Activated CD4-positive, alpha-beta T cell treated with anti-CD3 and anti-CD28 coated beads, Interleukin-2, amount 10 ng/mL, durations not matched to agents 7 days and 5 days (primary cell): ENCODE measurements around the gene YY1. TPM values are rescaled to one million over a fixed set of nuclear protein-coding genes. Genes with fewer than 3 reads are reported as not detected.

Experiments used
- CTCF ChIA-PET: fragments of 350-600 bp; sonication (Branson Sonifier 250); formaldehyde crosslinking; loops from one replicate; lab custom pipeline; 2021; ENCODE audit warnings: antibody characterized with exemption; lab: Charles Lee
- POLR2A ChIA-PET: fragments of 350-600 bp; sonication (Branson Sonifier 250); formaldehyde crosslinking; loops from one replicate; lab custom pipeline; 2021; ENCODE audit warnings: antibody characterized with exemption; lab: Charles Lee
- DNase-seq: peaks from one replicate; pipeline ENCODE4 v3.0.0-alpha.2; 2020
- H3K27ac Mint-ChIP-seq: one replicate; pipeline ENCODE4 v1.8.0; 2021; ENCODE audit warnings: mild to moderate bottlenecking, moderate library complexity, mixed read lengths
- H3K27me3 Mint-ChIP-seq: one replicate; pipeline ENCODE4 v1.8.0; 2021; ENCODE audit warnings: mixed read lengths
- H3K36me3 Mint-ChIP-seq: one replicate; pipeline ENCODE4 v1.8.0; 2021; ENCODE audit warnings: low read depth, mixed read lengths
- H3K4me1 Mint-ChIP-seq: one replicate; pipeline ENCODE4 v1.8.0; 2021; ENCODE audit warnings: mixed read lengths
- H3K4me3 Mint-ChIP-seq: one replicate; pipeline ENCODE4 v1.8.0; 2021; ENCODE audit warnings: mild to moderate bottlenecking, moderate library complexity, mixed read lengths
- H3K9me3 Mint-ChIP-seq: one replicate; pipeline ENCODE4 v1.8.0; 2021; ENCODE audit warnings: mixed read lengths
- total RNA-seq, 2 experiments: library from RNA; stranded (reverse); gene quantifications; one replicate each; pipeline ENCODE4 v1.2.3, GENCODE V29; 2021

YY1 gene
- total RNA-seq, 2 experiments from 2014 or later, result 95.0 to 107 TPM

DNA sequence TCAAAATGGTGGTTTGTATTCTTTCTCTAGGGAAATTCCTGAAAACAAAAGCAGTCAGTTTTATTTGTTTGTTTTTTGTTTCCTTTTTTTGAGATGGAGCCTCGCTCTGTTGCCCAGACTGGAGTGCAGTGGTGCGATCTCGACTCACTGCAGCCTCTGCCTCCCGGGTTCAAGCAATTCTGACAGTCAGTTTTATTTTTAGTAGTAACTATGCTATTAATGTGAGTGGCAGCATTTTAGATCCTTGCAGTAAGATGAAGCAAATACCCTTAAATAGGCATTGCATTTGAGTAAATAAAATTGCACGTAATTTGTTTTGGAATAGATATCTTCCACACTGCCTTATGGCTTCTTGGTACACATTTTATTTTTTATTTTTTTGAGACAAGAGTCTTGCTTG, 23.6 kb downstream of the YY1 start:
- CTCF ChIA-PET, result interaction anchor here (1.1 to 1.2 kb wide), 2 partner anchors 10 to 52 kb away, joined by 3 read pairs; no protein-coding TSS in a partner anchor
- Mint-ChIP-seq H3K27ac (no peak overlapping the region), H3K9me3 (no peaks in the 10 kb centered on the region), H3K4me3 (no peak overlapping the region), H3K27me3 (no peaks in the 10 kb centered on the region), H3K4me1 (peaks cover 71% of the 10 kb centered on the region), H3K36me3 (peaks cover 40% of the 10 kb centered on the region)
- no peak for DNase-seq
- POLR2A ChIA-PET, result no interaction called here

DNA sequence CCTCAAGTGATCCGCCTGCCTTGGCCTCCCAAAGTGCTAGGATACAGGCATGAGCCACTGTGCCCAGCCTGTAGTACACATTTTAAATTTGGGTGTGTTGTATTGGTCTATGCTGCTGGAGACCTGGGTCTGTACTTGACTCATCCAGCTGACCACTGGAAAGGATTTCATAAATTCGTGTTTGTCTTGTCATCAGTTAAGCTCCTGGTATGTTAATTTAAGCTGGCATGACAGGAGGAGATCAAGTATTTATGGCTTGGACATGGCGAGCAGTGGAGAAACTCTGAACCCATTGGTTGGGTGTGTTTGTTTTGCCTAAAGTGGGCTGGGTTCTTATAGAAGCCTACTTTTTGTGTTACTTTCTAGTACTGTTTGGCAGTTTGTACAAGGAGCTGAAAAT, 24.2 kb downstream of the YY1 start:
- Mint-ChIP-seq H3K36me3 (peaks cover 42% of the 10 kb centered on the region), H3K4me1 (peaks cover 68% of the 10 kb centered on the region), H3K9me3 (no peaks in the 10 kb centered on the region), H3K27me3 (no peaks in the 10 kb centered on the region), H3K4me3 (no peak overlapping the region), H3K27ac (no peak overlapping the region)
- ChIA-PET CTCF (interaction anchor here (0.6 to 2.3 kb wide), 5 partner anchors 9 to 45 kb away, joined by 3 to 9 read pairs (median 5); no protein-coding TSS in a partner anchor), POLR2A (interaction anchor here (0.6 kb wide), 1 partner anchor 113 kb away, joined by 4 read pairs; no protein-coding TSS in a partner anchor)
- DNase-seq, result no peak

DNA sequence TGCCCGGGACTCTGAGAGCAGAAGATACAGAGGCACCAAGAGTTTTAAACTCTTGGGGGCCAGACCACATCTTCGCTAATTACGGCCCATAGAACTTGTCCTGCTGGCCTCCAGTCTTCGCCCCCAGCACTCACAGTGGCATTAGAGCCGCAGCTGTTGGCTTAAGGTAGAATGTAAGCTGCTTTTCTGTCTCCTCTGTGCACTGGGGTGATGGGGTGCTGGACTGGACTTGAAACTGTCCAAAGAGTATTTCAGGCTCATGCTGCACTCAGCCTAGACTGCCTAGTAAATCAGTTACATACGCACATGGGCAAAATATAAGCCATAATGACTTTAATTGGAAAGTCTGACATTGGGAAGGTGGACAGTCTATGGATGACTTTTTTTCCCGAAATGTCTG, 29.0 kb downstream of the YY1 start:
- ChIA-PET CTCF (interaction anchor here (1.0 to 1.2 kb wide), 3 partner anchors 10 to 117 kb away, joined by 3 to 4 read pairs (median 3); no protein-coding TSS in a partner anchor), POLR2A (no interaction called here)
- peaks cover 37% of the 10 kb centered on the region for H3K4me1 Mint-ChIP-seq
- H3K27me3 Mint-ChIP-seq, result no peaks in the 10 kb centered on the region
- DNase-seq, result no peak
- no peak overlapping the region for H3K4me3 Mint-ChIP-seq
- no peaks in the 10 kb centered on the region for H3K9me3 Mint-ChIP-seq
- H3K27ac Mint-ChIP-seq, result no peak overlapping the region
- peaks cover 29% of the 10 kb centered on the region for H3K36me3 Mint-ChIP-seq

DNA sequence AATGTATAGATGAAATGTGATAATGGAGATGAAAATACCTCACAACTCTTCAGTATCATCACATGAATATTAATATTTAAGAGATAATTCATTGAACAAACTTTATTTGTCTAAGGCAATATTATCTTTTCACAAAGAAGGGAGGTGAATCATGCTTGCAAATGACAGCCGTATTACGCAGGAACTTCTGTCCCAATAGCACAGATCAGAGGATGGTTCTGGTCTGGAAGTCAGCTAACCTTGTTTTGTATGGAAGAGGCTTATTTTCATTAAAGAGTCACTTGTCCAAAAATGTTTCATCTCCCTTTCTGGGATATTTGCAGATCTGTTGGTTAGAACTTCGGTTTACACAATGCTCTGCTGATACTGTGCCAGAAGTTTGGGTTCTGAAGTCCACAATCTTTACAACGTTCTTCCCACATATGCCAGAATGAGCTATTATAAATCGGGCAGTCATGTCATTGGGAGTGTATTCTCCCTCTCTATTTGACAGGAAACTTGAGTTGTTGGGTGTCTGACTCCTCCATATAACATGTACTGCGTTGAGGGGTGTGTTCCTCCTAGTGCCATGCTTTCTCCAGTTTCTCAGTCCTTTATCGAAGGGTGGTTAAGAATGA, 29.8 kb downstream of the YY1 start:
- Mint-ChIP-seq H3K9me3 (no peaks in the 10 kb centered on the region), H3K4me1 (peaks cover 33% of the 10 kb centered on the region), H3K36me3 (peaks cover 22% of the 10 kb centered on the region)

DNA sequence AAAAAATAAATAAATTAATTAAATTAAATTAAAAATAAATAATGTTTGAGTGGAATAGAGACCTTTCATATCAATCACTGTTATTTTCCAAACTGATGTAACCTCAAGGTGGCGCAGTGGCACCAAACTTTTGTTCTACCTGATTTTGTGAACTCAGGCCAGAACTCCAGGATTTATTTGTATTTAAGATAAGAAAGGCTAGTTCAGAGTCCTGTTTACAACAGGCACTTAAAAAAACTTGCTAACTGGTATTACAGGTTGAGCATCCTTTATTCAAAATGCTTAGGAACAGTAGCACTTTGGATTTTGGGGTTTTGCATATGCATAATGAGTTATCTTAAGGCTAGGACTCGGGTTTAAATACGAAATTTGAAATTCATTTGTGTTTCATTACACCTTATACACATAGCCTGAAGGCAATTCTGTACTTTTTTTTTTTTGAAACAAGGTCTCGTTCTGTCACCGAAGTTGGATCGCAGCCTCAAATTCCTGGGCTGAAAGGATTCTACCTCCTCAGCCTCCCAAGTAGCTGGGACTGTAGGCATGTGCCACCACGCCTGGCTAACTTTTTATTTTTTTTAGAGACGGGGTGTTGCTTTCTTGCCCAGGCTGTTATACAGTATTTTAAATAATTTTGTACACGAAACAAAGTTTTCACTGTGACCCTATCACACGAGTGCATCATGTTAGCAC, 32.4 kb downstream of the YY1 start:
- ChIA-PET CTCF (interaction anchor here (0.7 kb wide), 1 partner anchor 116 kb away, joined by 3 read pairs; no protein-coding TSS in a partner anchor), POLR2A (no interaction called here)
- Mint-ChIP-seq H3K9me3 (no peaks in the 10 kb centered on the region), H3K36me3 (peaks cover 18% of the 10 kb centered on the region), H3K4me1 (peaks cover 40% of the 10 kb centered on the region), H3K4me3 (no peak overlapping the region), H3K27me3 (no peaks in the 10 kb centered on the region), H3K27ac (no peak overlapping the region)
- DNase-seq, result peak; percentile 36

More for the DNA sequence above, 29.8 kb downstream of the YY1 start:
- ChIA-PET POLR2A (no interaction called here), CTCF (interaction anchor here (0.7 to 1.0 kb wide), 2 partner anchors 47 to 116 kb away, joined by 3 read pairs; no protein-coding TSS in a partner anchor)
- DNase-seq, result no peak
- Mint-ChIP-seq H3K4me3 (no peak overlapping the region), H3K27me3 (no peaks in the 10 kb centered on the region), H3K27ac (no peak overlapping the region)

DNA sequence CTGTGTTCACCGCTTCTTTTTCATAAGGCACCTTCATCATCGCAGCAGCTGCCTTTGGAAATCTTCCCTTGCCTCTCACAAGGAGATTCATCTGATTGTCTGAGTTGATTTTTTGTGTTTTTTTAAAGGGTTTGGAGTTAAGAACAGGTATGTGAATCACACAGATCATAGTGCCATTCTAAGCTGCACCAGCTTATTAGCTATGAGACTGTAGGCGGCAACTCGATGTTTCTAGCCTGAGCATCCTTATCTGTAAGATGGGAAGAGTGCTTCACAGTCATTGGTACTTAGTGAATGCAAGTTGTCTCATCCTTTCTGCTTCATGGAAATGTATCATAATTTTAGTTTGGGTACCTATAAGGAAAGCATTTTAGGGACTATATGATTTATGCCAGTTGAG, 35.3 kb downstream of the YY1 start:
- Mint-ChIP-seq H3K27me3 (no peaks in the 10 kb centered on the region), H3K9me3 (no peaks in the 10 kb centered on the region), H3K4me3 (no peak overlapping the region), H3K4me1 (peaks cover 40% of the 10 kb centered on the region), H3K27ac (peak overlapping the region; percentile 10), H3K36me3 (peaks cover 27% of the 10 kb centered on the region)
- no peak for DNase-seq
- ChIA-PET CTCF (interaction anchor here (0.8 to 1.0 kb wide), 2 partner anchors 15 to 31 kb away, joined by 3 read pairs; no protein-coding TSS in a partner anchor), POLR2A (no interaction called here)

DNA sequence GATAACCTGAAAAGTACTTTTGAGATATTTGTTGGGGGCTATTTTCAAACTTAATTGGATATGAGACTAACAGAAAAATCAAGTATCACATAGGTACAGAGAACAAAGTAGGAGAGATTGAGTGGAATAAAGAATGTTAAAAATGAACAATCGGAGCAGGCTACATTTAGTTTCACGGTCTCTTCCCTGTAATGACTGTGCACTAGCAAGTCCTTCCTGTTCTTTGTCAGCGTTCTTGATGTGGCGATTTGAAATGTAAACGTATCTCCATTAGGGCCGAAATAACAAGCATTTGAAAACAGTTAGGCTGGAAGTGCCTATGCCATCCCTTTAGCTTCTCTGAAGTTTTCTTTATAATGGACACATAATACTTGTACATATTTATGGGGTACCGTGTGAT, 36.3 kb downstream of the YY1 start:
- DNase-seq, result no peak
- Mint-ChIP-seq H3K4me1 (peaks cover 45% of the 10 kb centered on the region), H3K27ac (no peak overlapping the region), H3K36me3 (peaks cover 30% of the 10 kb centered on the region), H3K4me3 (no peak overlapping the region), H3K27me3 (no peaks in the 10 kb centered on the region), H3K9me3 (no peaks in the 10 kb centered on the region)
- ChIA-PET POLR2A (no interaction called here), CTCF (interaction anchor here (1.6 kb wide), 1 partner anchor 10 kb away, joined by 9 read pairs; no protein-coding TSS in a partner anchor)

DNA sequence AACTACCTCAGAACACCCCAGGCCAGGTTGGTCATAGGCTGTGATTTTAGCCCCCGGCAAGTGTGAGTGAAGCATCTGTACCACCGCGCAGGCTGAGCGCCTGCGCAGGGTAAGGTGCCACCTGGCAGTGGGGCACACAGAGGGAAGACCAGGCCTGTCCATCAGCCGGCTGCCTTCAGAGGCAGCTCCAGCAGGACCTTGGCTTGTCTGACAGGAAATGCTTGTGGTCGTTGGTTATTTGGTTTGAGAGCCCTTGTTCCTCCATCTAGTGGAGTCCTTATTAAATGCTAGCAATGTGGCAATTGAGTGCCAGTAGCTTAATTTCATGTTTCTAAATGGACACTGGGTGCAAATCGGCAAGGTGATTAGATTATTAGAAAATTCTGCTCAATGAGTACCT, 39.8 kb downstream of the YY1 start:
- POLR2A ChIA-PET, result no interaction called here
- H3K27me3 Mint-ChIP-seq, result no peaks in the 10 kb centered on the region
- H3K9me3 Mint-ChIP-seq, result no peaks in the 10 kb centered on the region
- no peak for DNase-seq
- H3K4me1 Mint-ChIP-seq, result peaks cover 40% of the 10 kb centered on the region
- no peak overlapping the region for H3K4me3 Mint-ChIP-seq
- H3K27ac Mint-ChIP-seq, result no peak overlapping the region
- CTCF ChIA-PET, result no interaction called here
- peaks cover 35% of the 10 kb centered on the region for H3K36me3 Mint-ChIP-seq

DNA sequence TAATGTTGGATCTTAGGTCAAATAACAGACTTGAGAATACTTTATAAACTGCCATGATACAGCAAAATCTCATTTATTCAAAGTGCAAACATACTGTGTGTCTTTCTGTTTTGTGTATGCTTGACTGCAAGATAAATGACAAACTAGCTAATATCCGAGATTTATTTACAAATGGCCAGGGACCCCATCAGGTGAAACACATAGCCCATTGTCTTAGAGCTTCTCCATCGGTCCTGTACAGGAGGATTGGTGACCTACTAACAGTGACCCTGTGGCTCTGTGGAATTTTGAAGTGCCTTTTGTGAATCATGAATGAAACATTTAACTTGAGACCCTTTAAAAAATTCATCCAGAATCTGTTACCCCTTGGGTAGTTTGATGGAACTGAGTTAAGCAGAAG, 40.2 kb downstream of the YY1 start:
- POLR2A ChIA-PET, result no interaction called here
- H3K4me3 Mint-ChIP-seq, result no peak overlapping the region
- H3K36me3 Mint-ChIP-seq, result peaks cover 35% of the 10 kb centered on the region
- CTCF ChIA-PET, result no interaction called here
- H3K9me3 Mint-ChIP-seq, result no peaks in the 10 kb centered on the region
- H3K27ac Mint-ChIP-seq, result no peak overlapping the region
- H3K4me1 Mint-ChIP-seq, result peaks cover 39% of the 10 kb centered on the region
- H3K27me3 Mint-ChIP-seq, result no peaks in the 10 kb centered on the region
- DNase-seq, result no peak

DNA sequence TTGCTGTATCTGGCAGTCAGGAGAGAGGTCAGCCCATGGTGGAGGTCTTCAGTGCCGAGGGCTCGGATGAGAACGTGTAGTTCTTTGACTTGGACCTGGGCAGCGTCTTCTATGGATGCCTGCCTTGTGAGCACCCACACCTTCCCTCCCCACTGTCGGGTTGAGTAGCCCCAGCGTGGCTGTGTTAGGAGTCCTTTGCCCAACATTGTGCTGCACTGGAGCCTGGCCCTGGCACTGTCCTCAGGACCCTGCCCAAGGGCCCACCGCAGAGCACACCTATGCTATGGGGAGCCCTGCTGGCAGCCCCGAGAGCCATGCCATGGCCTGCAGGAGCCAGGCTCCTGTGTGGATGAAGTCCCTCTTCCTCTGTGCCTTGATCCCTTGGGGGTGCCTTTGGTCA, 40.6 kb downstream of the YY1 start:
- no peaks in the 10 kb centered on the region for H3K27me3 Mint-ChIP-seq
- H3K36me3 Mint-ChIP-seq, result peaks cover 33% of the 10 kb centered on the region
- CTCF ChIA-PET, result no interaction called here

DNA sequence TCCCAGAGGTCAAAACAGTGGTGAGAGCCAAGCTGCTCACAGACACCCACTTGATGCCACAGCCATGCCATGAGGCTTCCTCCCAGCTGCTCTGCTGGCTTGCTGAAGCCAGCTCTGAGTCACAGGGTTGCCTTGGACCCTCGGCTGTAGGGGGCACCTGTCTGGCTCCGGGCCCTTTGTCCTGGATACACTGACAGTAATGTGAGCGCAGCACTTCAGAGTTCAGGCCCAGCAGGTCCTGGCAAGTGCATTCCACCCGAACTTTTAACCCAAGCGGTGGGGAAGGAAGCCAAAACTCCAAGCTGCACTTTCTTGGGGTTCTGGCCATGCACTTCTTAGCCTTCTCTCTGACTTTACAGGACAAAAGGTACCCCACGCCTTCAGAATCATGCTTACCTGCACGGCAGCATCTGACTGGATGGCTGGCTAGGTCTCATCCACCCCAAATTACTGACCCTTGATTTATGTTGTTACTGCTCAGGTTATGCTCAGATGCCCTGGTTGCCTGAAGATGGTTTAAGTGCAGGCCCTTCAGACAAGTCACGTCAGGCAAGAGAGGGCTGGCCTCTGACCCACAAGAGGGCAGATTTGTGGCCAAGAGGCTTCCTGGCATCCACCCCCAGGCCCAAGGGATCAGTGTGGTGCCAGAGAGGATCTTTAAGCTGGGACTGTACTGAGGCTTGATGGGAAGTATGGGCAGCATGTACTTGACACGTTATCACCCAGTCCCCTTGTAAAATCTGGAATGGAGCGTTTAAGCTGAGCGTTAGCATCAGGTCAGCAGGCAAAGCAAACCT, 42.5 kb downstream of the YY1 start:
- peaks cover 21% of the 10 kb centered on the region for H3K36me3 Mint-ChIP-seq
- H3K4me3 Mint-ChIP-seq, result no peak overlapping the region
- no peaks in the 10 kb centered on the region for H3K27me3 Mint-ChIP-seq
- no peak for DNase-seq
- peaks cover 34% of the 10 kb centered on the region for H3K4me1 Mint-ChIP-seq
- ChIA-PET CTCF (interaction anchor here (1.0 to 5.5 kb wide), 2 partner anchors 9 to 16 kb away, joined by 3 to 64 read pairs; no protein-coding TSS in a partner anchor), POLR2A (no interaction called here)
- no peak overlapping the region for H3K27ac Mint-ChIP-seq
- H3K9me3 Mint-ChIP-seq, result no peaks in the 10 kb centered on the region

More for the DNA sequence above, 40.6 kb downstream of the YY1 start:
- Mint-ChIP-seq H3K4me1 (peaks cover 39% of the 10 kb centered on the region), H3K9me3 (no peaks in the 10 kb centered on the region), H3K27ac (no peak overlapping the region), H3K4me3 (no peak overlapping the region)
- POLR2A ChIA-PET, result no interaction called here
- no peak for DNase-seq

DNA sequence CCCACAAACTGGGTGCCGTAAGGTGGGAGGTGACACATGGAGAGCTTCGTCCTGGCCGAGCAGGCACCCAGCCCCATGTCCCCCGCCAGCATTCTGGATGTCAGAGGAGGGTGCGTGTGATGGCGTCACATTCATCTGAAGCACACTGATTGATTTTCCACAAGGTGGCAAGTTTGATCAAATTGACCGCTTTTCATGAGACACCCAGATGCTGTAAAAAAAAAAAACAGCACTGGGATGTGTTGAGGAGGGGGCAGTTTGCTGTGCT, 43.1 kb downstream of the YY1 start:
- peaks cover 34% of the 10 kb centered on the region for H3K4me1 Mint-ChIP-seq
- CTCF ChIA-PET, result interaction anchor here (1.0 to 5.5 kb wide), 2 partner anchors 8 to 16 kb away, joined by 3 to 64 read pairs; no protein-coding TSS in a partner anchor
- H3K4me3 Mint-ChIP-seq, result no peak overlapping the region
- no peaks in the 10 kb centered on the region for H3K9me3 Mint-ChIP-seq
- no peaks in the 10 kb centered on the region for H3K27me3 Mint-ChIP-seq
- no peak for DNase-seq
- H3K27ac Mint-ChIP-seq, result peak overlapping the region; percentile 26
- POLR2A ChIA-PET, result no interaction called here
- H3K36me3 Mint-ChIP-seq, result peaks cover 19% of the 10 kb centered on the region
